Activated CD8-positive, alpha-beta memory T cell treated with anti-CD3 and anti-CD28 coated beads for 48 hours (primary cell): ENCODE measurements around the gene CARD18.
"Not testable (repeated sequence)": the region's sequence is repeated elsewhere in the genome, so short reads cannot be mapped to it uniquely, and the experiment has no call there.

ENCODE experiments used
- DNase-seq, 3 experiments: peaks; one replicate each; pipeline ENCODE4 v3.0.0-alpha.2; 2020; ENCODE audit warnings: low read depth in 2 of 3, low spot score in 2 of 3

CARD18 gene

GRCh38 chr11:105135883-105136282 is 3.7 kb downstream of the CARD18 start:
- no peak for DNase-seq

- DNase-seq, result no peak
Observed at GRCh38 chr11:105132716-105133511, 6.7 kb downstream of the CARD18 start.

- DNase-seq, result no peak
Observed at GRCh38 chr11:105130189-105130813, 9.3 kb downstream of the CARD18 start.

DNA sequence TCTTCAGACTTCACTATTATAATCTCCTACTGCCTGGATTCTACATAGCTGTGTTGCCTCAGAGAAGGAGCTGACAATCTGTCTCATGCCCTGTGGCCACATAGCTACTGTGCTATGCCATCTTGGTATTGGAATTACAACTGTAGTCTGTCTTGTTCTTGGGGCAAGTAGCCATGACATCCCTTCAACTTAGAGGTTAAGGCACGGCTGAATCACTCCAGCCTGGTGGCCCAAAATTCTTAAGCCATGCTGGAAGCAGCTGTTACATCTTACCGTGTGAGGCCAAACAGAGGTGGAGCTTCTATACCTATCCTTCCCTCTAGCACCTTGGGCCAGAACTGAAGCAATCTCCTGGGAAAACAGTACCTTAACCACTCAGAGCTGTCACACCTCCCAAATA is 14.8 kb downstream of the CARD18 start:
- no peak for DNase-seq

DNA sequence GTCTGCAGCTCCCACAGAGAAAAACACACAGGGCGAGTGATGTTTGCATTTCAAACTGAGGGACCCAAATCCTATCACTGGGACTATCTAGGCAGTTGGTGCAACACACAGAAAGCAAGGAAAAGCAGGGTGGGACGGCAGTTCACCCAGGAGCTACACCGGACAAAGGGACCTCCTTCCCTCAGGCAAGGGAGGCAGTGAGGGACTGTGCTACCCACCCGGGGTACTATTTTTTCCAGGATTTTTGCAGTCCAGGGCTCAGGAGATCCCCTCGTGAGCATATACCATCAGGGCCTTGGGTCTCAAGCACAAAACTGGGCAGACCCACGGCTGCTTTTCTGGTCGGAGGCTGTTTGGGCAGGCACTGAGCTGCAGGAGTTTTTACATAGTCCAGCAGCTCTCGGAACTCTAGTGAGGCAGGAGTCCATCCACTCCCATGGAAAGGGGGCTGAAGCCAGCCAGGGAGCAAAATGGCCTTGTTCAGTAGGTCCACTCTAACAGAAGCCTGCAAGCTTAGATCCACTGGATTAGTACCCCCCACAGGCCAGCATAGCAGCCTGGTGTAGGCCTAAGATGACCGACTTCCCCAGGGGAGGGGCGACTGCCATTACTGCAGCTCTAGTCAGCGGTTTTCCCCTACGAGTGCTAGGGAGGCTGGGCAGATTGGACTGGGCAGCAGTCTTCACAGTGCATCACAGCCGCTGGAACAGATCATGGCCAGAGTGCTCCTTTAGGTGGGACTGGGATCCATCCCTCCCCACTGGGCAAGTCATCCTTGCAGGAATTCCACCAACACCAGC is 28.2 kb downstream of the CARD18 start:
- no peak for DNase-seq

- DNase-seq, result no peak
Observed at GRCh38 chr11:105110688-105111030, 28.9 kb downstream of the CARD18 start.

GRCh38 chr11:105109855-105110687 is 29.5 kb downstream of the CARD18 start:
- no peak for DNase-seq

DNA sequence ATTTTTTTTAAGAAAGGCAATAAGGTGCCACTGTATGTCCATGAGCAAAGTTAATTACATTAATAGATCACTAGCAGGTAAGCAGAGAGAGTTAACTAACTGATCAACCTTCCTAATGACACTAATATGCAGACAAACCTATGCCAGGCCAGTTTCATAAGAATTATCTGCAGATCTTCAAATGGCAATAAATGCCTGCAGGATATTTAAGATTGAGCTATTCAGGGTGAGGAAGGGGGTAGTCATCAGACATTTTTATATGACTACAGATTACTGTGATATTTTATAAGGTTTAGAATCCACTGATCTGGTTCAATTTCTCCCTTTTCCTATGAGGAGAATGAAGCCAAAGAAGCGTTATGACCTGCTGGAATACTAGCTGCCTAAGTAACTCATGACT is 30.2 kb downstream of the CARD18 start:
- no peak for DNase-seq

DNA sequence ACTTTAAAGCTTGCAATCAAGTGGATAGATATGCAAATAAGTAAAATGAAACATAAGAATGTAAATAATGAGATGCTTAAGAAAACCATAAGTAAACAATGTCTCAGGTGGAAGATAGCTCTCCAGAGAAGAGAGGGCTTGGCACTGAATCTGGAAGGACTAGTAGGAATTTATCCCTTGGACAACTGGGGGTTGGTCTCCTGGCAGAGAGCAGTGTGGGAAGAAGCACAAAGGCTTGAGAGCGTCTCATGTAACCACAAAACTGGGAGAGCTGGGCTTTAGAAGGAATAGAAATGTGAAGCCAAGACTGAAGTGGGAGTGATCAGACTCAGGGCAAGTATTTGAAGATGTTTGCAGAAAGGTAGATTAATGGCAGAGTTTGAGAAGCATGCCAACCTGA is 31.3 kb downstream of the CARD18 start:
- no peak for DNase-seq

DNA sequence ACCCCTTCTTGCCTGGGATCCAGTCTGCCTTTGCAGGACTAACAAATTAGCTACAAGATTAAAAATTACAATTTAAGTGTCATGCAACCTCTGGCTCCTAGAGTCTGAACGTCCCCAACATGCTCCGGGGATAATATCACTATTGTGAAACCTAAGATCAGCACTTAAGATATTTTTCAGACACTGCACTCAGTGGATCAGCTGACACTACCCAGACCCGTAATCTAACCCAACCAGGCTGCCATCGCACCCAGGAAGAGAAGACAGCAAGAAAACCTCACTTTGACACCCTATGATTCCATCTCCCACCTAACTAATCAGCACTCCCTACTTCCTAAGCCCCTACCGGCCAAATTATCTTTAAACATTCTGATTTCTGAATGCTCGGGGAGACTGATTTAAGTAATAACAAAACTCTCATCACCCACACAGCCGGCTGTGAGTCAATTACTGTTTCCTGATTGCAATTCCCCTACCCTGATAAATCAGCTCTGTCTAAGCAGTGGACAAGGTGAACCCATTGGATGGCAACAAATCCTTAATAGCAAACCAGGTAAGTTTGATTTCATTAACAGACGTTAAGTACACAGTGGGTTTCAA is 32.2 kb downstream of the CARD18 start:
- not testable (repeated sequence) for DNase-seq

DNA sequence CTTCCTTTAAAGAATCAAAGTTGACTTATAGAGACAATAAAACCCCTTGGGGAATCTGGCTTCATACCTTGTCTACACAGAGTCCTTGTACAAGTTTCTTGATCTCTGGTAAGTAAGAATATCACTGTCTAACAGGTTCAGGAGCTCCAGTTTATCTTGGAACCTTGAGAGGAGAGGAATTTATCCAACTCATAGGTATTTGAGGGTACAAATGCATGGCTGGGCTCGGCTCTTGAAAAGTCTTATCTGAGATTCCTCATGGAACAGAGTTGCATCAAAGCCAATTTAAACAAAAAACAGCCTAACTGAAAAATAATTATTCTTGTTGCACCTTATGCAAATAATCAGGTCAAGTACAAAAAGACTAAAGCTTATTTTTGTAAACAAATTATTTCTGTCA is 33.4 kb downstream of the CARD18 start:
- no peak for DNase-seq

GRCh38 chr11:105104292-105104691 is 35.3 kb downstream of the CARD18 start:
- DNase-seq, result no peak

DNA sequence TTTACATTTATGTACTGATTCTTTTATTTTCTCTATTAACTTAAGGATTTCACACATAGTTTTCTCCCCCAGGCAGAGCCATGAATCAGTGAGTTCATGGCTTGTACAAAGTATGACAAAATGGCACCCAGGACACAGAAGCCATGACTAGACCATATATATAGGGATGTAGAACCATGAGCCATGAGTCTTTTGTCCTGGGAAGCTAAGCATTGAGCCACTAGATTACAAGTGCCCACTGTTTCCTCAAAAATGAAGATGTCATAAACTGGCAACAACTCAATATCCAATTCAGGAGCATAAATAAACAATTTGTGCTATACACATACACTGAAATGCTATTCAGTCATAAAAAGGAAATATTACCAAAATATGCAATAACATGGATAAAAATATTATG is 36.2 kb downstream of the CARD18 start:
- no peak for DNase-seq

- not testable (repeated sequence) for DNase-seq
Observed at GRCh38 chr11:105102079-105102581, 37.4 kb downstream of the CARD18 start.

DNA sequence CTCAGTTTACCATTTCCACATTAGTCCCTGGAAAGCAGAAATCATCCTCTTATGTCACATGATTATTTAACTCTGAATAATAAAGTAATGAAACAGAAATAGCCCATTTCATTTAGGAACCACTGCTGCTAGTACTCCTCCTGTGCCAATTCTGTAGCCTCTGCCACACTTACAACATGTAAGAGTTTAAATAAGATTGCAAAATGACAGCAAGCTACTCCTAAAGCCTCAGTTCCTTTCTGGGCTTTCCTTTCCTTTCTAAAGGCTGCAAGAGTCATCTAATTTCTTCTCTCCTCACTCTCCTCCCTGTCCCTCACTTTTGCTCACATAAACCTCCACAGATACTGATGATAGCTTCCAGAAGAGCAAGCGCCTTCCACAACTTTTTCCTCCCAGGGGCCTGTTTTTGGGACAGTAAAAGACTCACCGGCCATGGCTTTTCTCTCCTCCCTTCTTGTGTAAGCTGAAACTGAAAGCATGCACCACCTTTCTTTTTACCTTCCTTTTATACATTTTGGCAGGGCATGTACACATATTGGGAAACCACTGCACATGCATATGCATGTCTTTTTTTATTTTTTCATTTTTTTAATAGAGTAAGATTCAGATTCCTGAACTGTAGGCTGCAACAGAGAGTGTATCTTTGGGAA is 38.5 kb downstream of the CARD18 start:
- DNase-seq, result no peak

GRCh38 chr11:105100206-105100605 is 39.4 kb downstream of the CARD18 start:
- DNase-seq, result no peak

DNA sequence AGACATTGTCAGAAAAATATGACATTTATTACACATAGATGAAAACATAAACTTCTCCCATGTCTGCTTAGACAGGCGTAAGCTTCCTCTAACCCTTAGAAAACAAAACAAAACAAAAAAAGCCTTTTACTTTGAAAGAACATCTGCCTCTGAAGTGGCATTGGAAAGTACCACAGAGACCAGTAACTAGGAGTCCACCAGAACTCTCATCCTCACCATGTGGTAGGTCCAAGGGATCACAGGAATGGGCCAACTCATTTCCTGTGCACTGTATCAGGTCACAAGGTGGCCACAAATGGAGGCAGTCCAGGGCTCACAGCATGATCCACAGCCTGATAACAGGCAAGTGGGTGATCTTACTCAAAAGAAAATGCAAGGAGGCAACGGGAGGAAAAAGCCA is 40.0 kb downstream of the CARD18 start:
- not testable (repeated sequence) for DNase-seq

DNA sequence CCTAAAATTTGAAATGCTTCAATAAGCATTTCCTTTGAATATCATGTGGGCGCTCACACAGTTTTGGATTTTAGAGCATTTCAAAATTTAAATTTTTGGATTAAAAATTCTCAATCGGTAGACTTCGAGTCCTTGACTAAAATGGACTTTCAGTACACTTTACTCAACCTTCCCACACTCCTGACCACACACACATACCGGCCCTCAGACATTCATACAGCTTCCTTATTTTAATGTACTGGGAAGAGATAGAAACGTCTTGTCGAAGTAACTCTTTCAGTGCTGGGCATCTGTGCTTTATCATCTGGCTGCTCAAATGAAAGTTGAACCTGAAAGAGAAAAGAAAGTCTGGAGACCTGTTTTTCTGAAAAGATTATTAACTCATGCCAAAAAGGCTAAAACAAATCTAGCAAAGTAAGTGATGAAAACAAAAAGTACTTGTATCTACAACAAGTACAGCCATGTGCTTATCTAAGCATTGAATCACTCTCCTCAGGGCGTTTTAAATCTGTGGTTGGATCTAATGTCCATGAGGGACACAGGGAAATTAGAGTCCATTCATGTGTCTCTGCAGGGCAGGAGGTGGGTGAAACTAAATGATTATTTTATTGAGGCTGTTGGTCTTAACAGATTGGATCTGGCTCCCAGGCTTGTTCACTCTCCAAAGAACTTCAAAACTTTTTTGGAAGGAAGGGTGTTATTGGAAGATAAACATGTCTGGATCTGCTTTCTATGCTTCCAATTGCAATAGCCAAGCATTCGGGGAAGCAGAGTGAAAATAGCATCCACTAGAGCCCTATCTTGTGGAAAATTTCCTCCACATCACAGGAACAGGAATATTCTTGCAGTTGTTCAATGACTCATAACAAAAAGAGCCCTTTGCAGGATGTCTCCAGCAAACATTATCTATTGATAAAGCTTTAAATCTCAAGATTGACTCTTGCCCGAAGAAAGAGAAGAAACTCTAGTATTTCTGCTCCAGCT is 47.0 kb downstream of the CARD18 start:
- DNase-seq, result no peak
